HG03575 (cell line): Measurements from ENCODE around the gene PHACTR2.
"Not testable (repeated sequence)": the region's sequence is repeated elsewhere in the genome, so short reads cannot be mapped to it uniquely, and the experiment has no call there.

Experiments
- ATAC-seq: cut with Tn5 transposase; IDR thresholded peaks from one replicate; pipeline ENCODE4 v1.9.1; 2021; ENCODE audit not compliant: unreplicated experiment, insufficient number of reproducible peaks, low FRiP score; ENCODE audit errors: extremely low read depth

Gene PHACTR2

GRCh38 chr6:143871202-143871730 is 193.5 kb downstream of the PHACTR2 start:
- ATAC-seq: not testable (repeated sequence)

GRCh38 chr6:143872201-143872600 is 194.4 kb downstream of the PHACTR2 start:
- peak; percentile 95 for ATAC-seq

- ATAC-seq: not testable (repeated sequence)
These were observed 195.8 kb downstream of the PHACTR2 start for GRCh38 chr6:143873600-143873999.

GRCh38 chr6:143874503-143874902 is 196.7 kb downstream of the PHACTR2 start:
- not testable (repeated sequence) for ATAC-seq

GRCh38 chr6:143877584-143878271 is 200.0 kb downstream of the PHACTR2 start:
- no peak for ATAC-seq

GRCh38 chr6:143878272-143878760 is 200.6 kb downstream of the PHACTR2 start:
- ATAC-seq: no peak

GRCh38 chr6:143880412-143880811 is 202.6 kb downstream of the PHACTR2 start:
- ATAC-seq: no peak
